ENCODE measurements around the gene MUC15.

GRCh38 chr11:26618441-26618840, 46.4 kb upstream of the MUC15 start:
- TF ChIP-seq CTCF (IDR thresholded peaks at IDR 0.05; ENCODE audit: control extremely low read depth in 1 of 3, insufficient read depth in 1 of 3, low read depth in 1 of 3, low read length in 3 of 3) (no peak), POLR2A (IDR thresholded peaks at IDR 0.05; ENCODE audit: control extremely low read depth in 1 of 2, low read depth in 2 of 2, low read length in 2 of 2) (no peak), RAD21 (IDR thresholded peaks at IDR 0.05 in 1 of 2, conservative IDR thresholded peaks at IDR 0.05 in 1 of 2; ENCODE audit: low read depth in 2 of 2, low read length in 2 of 2) (no peak), POLR2AphosphoS5 (IDR thresholded peaks at IDR 0.05; ENCODE audit: low read depth, low read length) (no peak)
